Measurements from ENCODE around the gene ACADL.

ACADL gene

GRCh38 chr2:210169516-210170195, 55.6 kb downstream of the ACADL start:
- no peak for DNase-seq

DNA sequence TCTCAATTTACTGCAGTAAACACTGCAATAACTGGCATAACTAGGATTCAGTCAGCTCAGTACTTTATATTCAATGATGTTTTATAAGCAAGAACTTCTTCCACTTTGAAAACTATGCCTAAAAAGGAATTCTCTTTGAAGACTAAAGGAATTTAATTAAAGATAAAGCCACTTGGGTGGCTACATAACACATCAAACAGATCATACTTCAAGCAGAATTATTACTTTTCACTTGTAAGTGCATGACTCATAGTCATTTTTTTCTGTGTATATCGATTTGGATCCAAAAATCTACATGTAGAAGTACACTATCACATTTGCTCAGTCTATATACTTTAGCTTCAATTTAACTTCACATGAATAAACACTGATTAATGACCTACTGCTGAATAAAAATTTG, 58.0 kb downstream of the ACADL start:
- no peak for DNase-seq

DNA sequence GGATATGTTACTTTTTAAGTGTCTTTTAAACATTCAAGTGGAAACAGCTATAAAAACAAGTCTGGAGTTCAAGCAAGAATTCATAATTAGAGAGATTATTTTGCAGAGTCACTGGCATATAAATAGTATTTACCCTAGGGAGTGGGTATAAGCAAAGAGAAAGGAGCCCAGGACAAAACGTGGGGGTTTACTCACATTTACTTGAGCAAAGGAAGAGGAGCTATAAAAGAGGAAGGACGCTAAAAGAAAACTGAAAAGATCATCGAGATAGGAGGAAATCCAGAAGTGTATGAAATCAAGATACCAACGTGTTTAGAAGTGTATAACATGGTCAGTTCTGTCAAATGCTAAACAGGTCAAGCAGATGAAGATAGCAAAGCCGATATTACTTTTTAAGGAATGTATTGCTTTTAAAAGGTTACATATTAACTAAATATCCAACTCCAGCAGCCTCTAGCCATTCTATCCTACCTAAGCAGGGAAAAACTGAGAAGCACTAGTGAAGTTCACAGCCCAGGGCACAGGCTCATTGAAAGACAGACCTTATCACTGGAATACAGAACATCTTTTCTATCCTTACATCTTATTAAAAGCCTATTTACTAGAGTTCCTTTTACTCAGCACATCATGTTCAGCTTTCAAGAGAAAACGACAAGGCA, 62.7 kb downstream of the ACADL start:
- DNase-seq, result no peak

GRCh38 chr2:210159059-210159458, 66.2 kb downstream of the ACADL start:
- no peak for DNase-seq

- DNase-seq, result peak; percentile 71
These were observed 67.0 kb downstream of the ACADL start for GRCh38 chr2:210158236-210158635.

- no peak for DNase-seq
These were observed 67.7 kb downstream of the ACADL start for GRCh38 chr2:210157526-210157925.

GRCh38 chr2:210147614-210148013, 77.6 kb downstream of the ACADL start:
- DNase-seq, result no peak

All from NCI-H524 treated with DMSO at 0.1 percent for 48 hours (cell line).